Bronchial epithelial cell (primary cell): ENCODE data around the gene LTBP1. TPM values are rescaled to one million over a fixed set of nuclear protein-coding genes. Genes with fewer than 3 reads are reported as not detected.
A peak's percentile ranks its signal among the peaks of the same experiment; 100 is the strongest.

ENCODE experiments used
- DNase-seq: peaks from one replicate; pipeline ENCODE4 v3.0.0-alpha.2; 2010; ENCODE audit warnings: low read depth
- FAIRE-seq: peaks from 2 replicates; lab custom pipeline; 2011; peaks lifted over from hg19 to GRCh38; lab: Jason Lieb, UNC
- H3K27me3 ChIP-seq: 2 replicates; pipeline ENCODE4 v1.5.1; 2011; ENCODE audit warnings: low read length; ENCODE audit not compliant: control insufficient read depth, insufficient read depth
- H3K36me3 ChIP-seq: 2 replicates; pipeline ENCODE4 v1.5.1; 2011; ENCODE audit warnings: low read length; ENCODE audit not compliant: control insufficient read depth, insufficient read depth
- H3K4me3 ChIP-seq: 2 replicates; pipeline ENCODE4 v1.5.1; 2011; ENCODE audit warnings: mild to moderate bottlenecking, low read depth, low read length, control low read depth
- total RNA-seq: library from RNA; depleted of rRNA; stranded (reverse); fragments of >200 nt; gene quantifications from 2 replicates; pipeline ENCODE4 v1.2.1, GENCODE V29; 2014
- TF ChIP-seq, protein P1 (sequence below): IDR thresholded peaks from 2 replicates; pipeline ENCODE4 v1.5.1; 2011; ENCODE audit warnings: mild to moderate bottlenecking, moderate library complexity, low read length, control low read depth, inconsistent platforms; ENCODE audit not compliant: insufficient read depth, severe bottlenecking

LTBP1 gene
- total RNA-seq, 1 donor from 2014 or later, result 6.6 TPM

DNA sequence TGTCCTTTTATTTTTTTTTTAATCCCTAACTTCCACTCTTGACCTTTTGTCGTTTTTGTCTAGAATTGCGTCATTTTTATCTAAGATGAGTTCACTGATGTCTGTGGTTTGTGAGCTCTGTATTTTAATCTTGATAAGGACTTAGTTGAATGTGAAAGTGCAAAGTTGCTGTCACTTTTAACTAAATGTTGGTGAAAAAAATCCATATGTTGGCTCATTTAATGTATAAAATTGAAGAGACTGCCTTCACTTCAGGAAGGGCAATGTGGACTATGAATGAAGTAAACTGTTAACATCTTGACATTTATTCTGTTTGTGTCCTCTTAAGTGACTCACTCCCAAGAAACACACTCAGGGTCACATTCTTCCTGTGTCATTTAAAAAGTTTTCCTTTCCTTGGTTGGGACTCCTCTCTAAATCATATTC lies 273.1 kb downstream of the LTBP1 start:
- H3K36me3 ChIP-seq, result no peaks in the 10 kb centered on the region
- DNase-seq (peak; percentile 41), FAIRE-seq (peak; percentile 32)
- no peak overlapping the region for H3K4me3 ChIP-seq
- TF ChIP-seq, protein P1, sequence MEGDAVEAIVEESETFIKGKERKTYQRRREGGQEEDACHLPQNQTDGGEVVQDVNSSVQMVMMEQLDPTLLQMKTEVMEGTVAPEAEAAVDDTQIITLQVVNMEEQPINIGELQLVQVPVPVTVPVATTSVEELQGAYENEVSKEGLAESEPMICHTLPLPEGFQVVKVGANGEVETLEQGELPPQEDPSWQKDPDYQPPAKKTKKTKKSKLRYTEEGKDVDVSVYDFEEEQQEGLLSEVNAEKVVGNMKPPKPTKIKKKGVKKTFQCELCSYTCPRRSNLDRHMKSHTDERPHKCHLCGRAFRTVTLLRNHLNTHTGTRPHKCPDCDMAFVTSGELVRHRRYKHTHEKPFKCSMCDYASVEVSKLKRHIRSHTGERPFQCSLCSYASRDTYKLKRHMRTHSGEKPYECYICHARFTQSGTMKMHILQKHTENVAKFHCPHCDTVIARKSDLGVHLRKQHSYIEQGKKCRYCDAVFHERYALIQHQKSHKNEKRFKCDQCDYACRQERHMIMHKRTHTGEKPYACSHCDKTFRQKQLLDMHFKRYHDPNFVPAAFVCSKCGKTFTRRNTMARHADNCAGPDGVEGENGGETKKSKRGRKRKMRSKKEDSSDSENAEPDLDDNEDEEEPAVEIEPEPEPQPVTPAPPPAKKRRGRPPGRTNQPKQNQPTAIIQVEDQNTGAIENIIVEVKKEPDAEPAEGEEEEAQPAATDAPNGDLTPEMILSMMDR, result no peak
- H3K27me3 ChIP-seq, result no peaks in the 10 kb centered on the region

DNA sequence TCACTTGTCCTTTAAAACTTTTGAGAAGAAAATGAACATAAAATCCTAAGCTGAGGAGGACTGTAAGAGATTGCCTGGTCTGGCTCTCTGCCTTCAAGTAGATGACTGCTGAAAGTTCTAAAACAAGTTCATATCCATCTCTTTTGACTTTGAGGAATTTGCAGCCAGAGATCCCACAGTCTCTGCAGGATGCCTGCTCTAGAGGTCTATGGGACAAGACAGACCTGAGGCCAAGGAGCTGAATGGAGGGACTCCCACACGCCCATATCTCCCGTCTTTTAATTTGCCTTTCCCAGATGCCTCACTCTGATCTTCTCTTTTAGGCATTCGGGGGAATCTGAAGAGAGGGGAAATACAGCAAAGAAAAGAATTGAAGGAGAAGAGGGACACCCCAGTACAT lies 273.8 kb downstream of the LTBP1 start:
- Histone ChIP-seq H3K36me3 (no peaks in the 10 kb centered on the region), H3K4me3 (no peak overlapping the region), H3K27me3 (no peaks in the 10 kb centered on the region)
- DNase-seq (no peak), FAIRE-seq (no peak)
- TF ChIP-seq, protein P1, result no peak

DNA sequence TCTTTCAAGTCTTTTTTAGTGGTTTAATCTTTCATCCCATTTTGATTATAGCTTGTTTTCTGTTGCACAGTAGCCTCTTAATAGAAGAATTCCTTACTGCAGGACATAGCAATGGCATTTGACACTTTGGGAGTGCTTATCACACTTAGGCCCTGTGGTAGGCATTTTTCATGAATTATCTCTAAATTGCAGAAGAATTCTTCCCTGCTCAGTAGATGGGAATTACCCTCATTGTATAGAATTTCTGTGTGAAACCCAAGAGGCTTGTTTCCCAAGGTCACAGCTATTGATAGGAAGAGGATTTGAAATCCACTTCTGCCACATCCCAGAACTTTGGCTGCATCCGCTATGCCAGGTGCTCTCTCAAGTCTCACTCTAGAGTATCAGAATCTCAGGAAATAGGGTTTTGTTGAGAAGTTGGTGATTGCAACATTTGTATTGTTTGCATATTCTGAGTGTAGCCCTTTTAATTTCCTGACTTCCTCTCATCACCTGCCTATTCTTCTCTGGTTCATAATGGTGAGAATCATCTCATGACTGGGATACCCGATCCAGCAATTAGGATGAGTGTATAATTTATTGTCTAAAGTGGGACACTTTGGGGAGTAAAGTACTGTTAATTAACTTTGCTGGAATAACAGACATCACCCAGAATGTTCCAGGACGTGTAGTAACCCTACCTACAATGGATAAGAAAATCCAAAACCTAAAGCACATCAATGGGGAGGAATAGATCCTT lies 274.5 kb downstream of the LTBP1 start:
- peak; percentile 60 for DNase-seq
- H3K36me3 ChIP-seq, result no peaks in the 10 kb centered on the region
- FAIRE-seq, result no peak
- no peak overlapping the region for H3K4me3 ChIP-seq
- TF ChIP-seq, protein P1, result no peak
- no peaks in the 10 kb centered on the region for H3K27me3 ChIP-seq

DNA sequence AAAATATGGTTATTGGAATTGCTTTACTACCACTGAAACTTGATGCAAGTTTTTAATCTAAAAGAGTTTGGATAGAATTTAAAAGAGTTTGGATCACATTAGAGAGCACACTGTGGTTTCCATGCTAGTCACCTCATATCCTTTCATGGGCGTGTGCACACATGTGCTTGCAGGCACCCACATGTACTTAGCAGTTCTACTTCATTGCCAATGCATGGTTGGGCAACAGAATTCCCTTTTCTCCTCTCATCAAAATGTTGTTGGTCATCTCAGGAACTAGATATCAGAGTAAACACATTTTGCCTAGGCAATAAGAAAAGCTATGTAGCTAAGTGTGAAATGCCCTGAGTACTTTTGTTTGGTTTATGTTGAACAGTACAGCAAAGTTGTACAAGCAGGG lies 275.6 kb downstream of the LTBP1 start:
- Histone ChIP-seq H3K36me3 (no peaks in the 10 kb centered on the region), H3K27me3 (no peaks in the 10 kb centered on the region), H3K4me3 (no peak overlapping the region)
- FAIRE-seq (peak; percentile 36), DNase-seq (peak; percentile 100)
- TF ChIP-seq, protein P1, result no peak

DNA sequence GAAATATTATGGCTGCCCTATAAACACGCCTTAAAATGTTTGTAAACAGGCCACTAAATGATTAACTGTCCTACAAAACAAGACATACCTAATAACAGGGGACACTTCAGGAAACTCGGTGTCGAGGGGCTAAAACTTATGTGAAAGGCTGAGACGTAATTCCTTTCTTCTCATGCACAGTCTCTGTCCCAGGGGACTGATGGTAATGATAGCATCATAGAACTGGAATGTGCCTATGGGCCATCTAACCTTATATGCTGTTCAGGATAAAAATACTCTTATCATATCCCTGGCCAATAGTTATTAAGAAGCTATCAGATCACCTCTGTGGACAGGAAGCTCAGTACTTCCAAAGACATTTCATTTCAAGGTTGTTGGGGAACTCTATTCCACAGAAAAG lies 277.1 kb downstream of the LTBP1 start:
- FAIRE-seq, result no peak
- TF ChIP-seq, protein P1, result no peak
- no peak for DNase-seq
- H3K36me3 ChIP-seq, result no peaks in the 10 kb centered on the region
- no peak overlapping the region for H3K4me3 ChIP-seq
- no peaks in the 10 kb centered on the region for H3K27me3 ChIP-seq

DNA sequence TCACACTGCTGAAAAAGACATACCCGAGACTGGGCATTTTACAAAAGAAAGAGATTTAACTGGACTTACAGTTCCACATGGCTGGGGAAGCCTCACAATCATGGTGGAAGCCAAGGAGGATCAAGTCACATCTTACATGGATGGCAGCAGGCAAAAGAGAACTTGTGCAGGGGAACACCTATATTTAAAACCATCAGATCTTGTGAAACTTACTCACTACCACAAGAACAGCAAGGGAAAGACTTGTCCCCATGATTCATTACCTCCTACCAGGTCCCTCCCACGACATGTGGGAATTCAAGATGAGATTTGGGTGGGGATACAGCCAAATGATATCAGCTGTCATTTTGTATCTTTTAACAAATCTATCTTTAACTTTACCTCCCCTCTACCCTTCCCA lies 278.6 kb downstream of the LTBP1 start:
- no peaks in the 10 kb centered on the region for H3K36me3 ChIP-seq
- no peak overlapping the region for H3K4me3 ChIP-seq
- no peak for FAIRE-seq
- H3K27me3 ChIP-seq, result no peaks in the 10 kb centered on the region
- TF ChIP-seq, protein P1, result no peak
- DNase-seq, result no peak
